Measurements from ENCODE around the gene ZCCHC3.

DNA sequence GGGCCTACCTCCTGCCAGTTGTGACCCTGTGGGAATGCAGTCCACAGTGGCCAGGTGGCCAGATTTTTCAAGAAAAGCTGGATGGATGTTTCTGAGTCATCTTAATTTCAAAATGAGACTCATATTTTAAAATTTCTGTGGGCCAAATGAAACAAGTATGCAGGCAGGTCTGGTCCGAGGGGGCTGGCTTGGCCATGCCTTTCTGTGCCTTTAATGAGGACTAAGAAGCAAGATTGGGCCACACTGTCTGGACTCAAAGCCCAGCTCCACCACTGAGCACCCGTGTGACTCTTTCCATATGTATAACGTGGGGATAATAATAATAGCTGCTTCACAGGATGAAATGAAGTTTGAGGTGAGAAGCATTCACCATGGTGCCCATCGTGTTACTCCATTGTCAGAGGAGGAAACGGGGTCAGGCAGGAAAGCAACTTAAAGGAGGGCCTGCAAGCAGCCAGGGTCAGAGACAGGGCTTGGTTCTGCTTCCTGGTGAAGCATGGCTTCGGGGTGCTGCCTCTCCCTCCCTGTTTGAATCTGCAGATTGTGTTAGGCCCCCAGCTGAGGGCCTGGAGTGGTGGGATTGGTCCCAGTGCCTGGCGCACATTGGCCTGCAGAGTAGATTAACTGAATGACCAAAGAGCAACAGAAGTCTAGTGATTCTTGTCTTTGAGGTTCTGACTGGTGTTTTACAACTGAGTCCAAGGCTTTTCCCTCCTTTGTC, 31.8 kb downstream of the ZCCHC3 start:
- no peak for TF ChIP-seq POLR2A (IDR thresholded peaks at IDR 0.05; ENCODE audit: low read depth)
- TF ChIP-seq EP300 (IDR thresholded peaks at IDR 0.05), result no peak
- TF ChIP-seq, protein P1, sequence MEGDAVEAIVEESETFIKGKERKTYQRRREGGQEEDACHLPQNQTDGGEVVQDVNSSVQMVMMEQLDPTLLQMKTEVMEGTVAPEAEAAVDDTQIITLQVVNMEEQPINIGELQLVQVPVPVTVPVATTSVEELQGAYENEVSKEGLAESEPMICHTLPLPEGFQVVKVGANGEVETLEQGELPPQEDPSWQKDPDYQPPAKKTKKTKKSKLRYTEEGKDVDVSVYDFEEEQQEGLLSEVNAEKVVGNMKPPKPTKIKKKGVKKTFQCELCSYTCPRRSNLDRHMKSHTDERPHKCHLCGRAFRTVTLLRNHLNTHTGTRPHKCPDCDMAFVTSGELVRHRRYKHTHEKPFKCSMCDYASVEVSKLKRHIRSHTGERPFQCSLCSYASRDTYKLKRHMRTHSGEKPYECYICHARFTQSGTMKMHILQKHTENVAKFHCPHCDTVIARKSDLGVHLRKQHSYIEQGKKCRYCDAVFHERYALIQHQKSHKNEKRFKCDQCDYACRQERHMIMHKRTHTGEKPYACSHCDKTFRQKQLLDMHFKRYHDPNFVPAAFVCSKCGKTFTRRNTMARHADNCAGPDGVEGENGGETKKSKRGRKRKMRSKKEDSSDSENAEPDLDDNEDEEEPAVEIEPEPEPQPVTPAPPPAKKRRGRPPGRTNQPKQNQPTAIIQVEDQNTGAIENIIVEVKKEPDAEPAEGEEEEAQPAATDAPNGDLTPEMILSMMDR (IDR thresholded peaks at IDR 0.05), result no peak

Measured in esophagus muscularis mucosa (tissue), 4 donors.